ENCODE data around the gene GARIN6.

The GARIN6 gene

DNA sequence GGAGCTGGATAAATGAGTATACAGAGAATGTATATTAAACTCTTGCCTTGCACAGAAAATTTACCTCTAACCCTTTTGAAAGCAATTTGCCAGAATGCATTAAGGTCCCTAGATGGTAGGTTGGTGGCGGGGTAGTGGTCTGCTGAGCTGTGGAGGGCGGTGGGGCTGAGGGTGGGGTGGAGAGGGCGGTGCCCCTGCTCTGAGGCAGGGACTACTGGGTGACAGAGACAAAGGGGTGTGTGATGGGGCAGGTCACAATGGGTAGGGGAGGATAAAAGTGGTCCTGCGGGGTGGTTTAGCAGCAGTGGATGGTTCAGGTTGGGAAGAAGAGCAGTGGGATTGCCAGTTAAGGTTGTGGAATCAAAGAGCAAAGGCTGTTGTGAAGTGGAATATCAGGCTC lies at the start of gene GARIN6:
Gene GARIN6, plus strand, starts transcription at position 301 of the 400 bp plus-strand sequence. CDS start 422 bp downstream, outside the sequence.
- TF ChIP-seq, protein P1, sequence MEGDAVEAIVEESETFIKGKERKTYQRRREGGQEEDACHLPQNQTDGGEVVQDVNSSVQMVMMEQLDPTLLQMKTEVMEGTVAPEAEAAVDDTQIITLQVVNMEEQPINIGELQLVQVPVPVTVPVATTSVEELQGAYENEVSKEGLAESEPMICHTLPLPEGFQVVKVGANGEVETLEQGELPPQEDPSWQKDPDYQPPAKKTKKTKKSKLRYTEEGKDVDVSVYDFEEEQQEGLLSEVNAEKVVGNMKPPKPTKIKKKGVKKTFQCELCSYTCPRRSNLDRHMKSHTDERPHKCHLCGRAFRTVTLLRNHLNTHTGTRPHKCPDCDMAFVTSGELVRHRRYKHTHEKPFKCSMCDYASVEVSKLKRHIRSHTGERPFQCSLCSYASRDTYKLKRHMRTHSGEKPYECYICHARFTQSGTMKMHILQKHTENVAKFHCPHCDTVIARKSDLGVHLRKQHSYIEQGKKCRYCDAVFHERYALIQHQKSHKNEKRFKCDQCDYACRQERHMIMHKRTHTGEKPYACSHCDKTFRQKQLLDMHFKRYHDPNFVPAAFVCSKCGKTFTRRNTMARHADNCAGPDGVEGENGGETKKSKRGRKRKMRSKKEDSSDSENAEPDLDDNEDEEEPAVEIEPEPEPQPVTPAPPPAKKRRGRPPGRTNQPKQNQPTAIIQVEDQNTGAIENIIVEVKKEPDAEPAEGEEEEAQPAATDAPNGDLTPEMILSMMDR (IDR thresholded peaks at IDR 0.05; ENCODE audit: extremely low read depth, missing control alignments) = no peak
- no peak for DNase-seq (ENCODE audit: low spot score)

DNA sequence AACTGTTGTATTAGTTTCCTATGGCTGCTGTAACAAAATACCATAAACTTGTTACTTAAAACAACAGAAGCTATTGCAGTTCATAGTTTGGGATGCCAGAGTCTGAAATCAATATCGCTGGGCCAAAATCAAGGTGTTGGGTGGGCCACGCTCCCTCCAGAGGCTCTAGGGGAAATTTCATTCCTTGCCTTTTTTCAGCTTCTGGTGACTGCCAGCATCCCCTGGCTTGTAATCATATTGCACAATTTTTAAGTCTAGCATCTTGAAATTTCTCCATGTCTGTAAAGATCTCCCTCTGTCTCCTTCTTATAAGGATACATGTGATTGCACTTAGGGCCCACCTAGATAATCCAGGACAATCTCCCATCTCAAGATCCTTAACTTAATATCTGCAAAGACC lies 48.8 kb upstream of the GARIN6 start:
- no peak for DNase-seq (ENCODE audit: low spot score)
- TF ChIP-seq, protein P1 (IDR thresholded peaks at IDR 0.05; ENCODE audit: extremely low read depth, missing control alignments) = no peak

DNA sequence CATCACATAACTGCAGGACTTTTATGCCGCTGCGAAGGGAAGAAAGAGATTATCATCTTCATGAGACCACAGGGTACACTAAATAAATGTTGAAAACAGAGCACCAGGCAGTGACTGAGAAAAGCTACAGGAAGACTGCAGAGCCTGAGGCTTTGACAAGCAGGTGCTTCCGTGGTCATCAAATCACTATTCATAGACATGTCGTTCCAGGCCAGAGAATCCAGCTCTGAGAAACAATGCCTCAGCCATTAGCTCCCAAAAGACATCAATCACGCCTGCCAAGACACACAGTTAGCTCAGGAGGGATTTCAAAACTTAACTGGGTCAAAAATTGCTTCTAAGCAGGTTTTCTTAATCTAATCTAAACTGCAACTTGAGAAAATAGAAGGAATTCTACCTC lies 47.2 kb upstream of the GARIN6 start:
- TF ChIP-seq, protein P1 (IDR thresholded peaks at IDR 0.05; ENCODE audit: extremely low read depth, missing control alignments) = no peak
- no peak for DNase-seq (ENCODE audit: low spot score)

DNA sequence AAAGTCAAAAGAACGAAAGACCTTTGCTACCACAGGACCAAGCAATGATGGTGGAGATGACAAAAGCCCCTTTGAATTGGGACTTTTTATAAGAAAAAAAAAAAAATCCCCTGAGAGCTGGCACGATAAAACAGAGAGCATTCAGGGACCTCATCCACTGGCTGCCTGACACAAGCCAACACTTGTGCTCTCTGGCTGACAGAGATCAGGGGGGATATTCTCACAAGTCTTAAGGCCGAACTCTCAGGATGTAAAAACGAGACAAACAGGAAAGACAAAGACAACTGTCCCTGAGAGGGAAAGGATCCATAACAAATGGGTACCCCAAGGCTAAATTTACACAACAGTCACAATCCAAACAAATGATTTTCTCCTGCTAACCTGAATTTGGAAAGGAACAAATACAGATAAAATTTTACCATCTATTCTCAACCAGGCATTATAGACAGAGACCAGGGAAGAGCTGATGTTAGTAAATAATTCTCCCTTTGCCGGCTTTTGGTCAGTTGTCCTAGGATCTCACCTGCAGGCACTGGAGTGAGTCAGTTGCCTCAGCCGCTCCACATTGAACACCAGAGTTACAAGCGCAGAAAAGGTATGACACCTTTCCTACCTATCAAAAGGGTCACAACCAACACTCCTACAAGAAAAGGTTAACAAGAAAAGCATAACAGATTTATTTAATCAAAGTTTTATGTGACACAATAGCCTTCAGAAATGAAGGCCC lies 37.9 kb upstream of the GARIN6 start:
- DNase-seq (ENCODE audit: low spot score) = no peak
- TF ChIP-seq, protein P1 (IDR thresholded peaks at IDR 0.05; ENCODE audit: extremely low read depth, missing control alignments) = no peak

DNA sequence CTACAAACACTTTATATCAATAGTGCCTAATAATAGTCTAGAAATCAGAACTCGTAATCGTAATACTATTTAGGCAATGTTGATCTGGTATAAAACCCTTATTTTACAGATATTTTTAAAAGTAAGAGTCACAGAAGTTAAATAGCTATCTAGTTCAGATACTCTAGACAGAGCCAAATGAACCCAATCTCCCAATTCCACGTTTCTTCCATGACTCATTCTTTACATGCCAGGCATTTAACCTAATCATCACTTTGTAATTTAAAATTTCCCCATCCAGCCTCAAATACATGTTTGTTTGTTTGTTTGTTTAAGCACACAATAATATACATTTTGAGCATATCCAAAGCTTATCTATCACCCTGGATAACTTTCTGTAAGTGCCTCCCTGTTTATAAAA lies 36.4 kb upstream of the GARIN6 start:
- TF ChIP-seq, protein P1 (IDR thresholded peaks at IDR 0.05; ENCODE audit: extremely low read depth, missing control alignments) = no peak
- no peak for DNase-seq (ENCODE audit: low spot score)

DNA sequence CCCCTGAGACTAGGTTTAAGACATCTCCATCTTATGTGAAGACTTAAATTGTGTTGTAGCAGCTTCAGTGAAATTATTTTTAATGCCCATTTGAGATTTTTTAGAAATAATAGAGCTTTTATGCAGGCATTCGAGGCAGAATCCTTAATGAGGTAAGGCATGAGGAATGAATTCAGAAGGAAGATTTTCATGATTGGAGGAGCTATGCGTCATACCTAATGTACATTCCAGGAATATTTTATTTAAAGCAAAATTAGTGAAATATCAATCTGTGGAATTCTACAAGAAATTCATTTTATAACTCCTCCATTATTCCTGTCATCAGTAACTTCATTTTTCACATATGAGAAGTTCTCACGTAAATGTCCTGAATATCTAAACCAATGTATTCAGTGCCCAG lies 36.0 kb upstream of the GARIN6 start:
- DNase-seq (ENCODE audit: low spot score) = no peak
- TF ChIP-seq, protein P1 (IDR thresholded peaks at IDR 0.05; ENCODE audit: extremely low read depth, missing control alignments) = no peak

DNA sequence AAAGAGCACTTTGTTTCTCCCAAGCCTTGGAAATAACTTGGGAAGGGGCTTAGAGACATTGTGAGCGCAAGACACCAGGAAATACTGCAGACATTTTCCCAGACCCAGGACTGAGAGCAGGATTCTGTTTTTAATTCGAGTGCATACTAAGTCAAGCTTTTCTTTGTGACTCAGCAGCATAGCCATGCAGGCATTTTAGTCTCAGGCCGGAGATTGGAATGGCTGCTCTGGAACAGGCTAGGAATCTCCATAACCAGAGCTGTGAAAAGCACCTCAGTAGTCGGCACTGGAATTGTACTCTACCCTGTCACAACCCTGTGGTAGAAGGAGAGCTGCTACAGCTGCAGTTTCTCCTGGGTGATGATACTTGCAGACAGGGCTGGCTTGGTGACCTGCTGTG lies 28.9 kb upstream of the GARIN6 start:
- no peak for DNase-seq (ENCODE audit: low spot score)
- TF ChIP-seq, protein P1 (IDR thresholded peaks at IDR 0.05; ENCODE audit: extremely low read depth, missing control alignments) = no peak
